WTC11 (cell line): ENCODE results near the gene PLA2G1B. TPM values are rescaled to one million over a fixed set of nuclear protein-coding genes. Genes with fewer than 3 reads are reported as not detected.

Experiments
- AFF4 ChIP-seq: sonication (generic); formaldehyde crosslinking; IDR thresholded peaks from 2 replicates; pipeline ENCODE4 v1.8.1; 2023; ENCODE audit warnings: mild to moderate bottlenecking, missing genetic modification reagents, borderline replicate concordance
- E2F1 ChIP-seq: sonication (generic); formaldehyde crosslinking; IDR thresholded peaks from 2 replicates; pipeline ENCODE4 v1.8.0; 2022; ENCODE audit warnings: mild to moderate bottlenecking, missing genetic modification reagents
- E2F4 ChIP-seq: sonication (generic); formaldehyde crosslinking; IDR thresholded peaks from 2 replicates; pipeline ENCODE4 v1.8.1; 2022; ENCODE audit warnings: low read depth, mild to moderate bottlenecking, moderate library complexity, missing genetic modification reagents, borderline replicate concordance
- FOXJ3 ChIP-seq: sonication (generic); formaldehyde crosslinking; IDR thresholded peaks from 2 replicates; pipeline ENCODE4 v1.9.0; 2021; ENCODE audit warnings: missing genetic modification reagents, mild to moderate bottlenecking, borderline replicate concordance
- MAX ChIP-seq: sonication (generic); formaldehyde crosslinking; IDR thresholded peaks from 2 replicates; pipeline ENCODE4 v1.8.0; 2022; ENCODE audit warnings: mild to moderate bottlenecking, missing genetic modification reagents
- MYBL2 ChIP-seq: sonication (generic); formaldehyde crosslinking; IDR thresholded peaks from 2 replicates; pipeline ENCODE4 v1.8.1; 2023; ENCODE audit warnings: mild to moderate bottlenecking, moderate library complexity, missing genetic modification reagents
- NFATC4 ChIP-seq: fragments of 250-450 bp; sonication (Bioruptor Pico); IDR thresholded peaks from 2 replicates; pipeline ENCODE4 v1.9.0; 2021; ENCODE audit warnings: mild to moderate bottlenecking
- NFE2L1 ChIP-seq: sonication (generic); formaldehyde crosslinking; IDR thresholded peaks from 2 replicates; pipeline ENCODE4 v1.8.1; 2023; ENCODE audit warnings: missing genetic modification reagents
- NFYB ChIP-seq: sonication (generic); formaldehyde crosslinking; conservative IDR thresholded peaks from 2 replicates; pipeline ENCODE4 v1.8.0; 2022; ENCODE audit warnings: low read depth, missing genetic modification reagents
- RORB ChIP-seq: fragments of 250-450 bp; sonication (Bioruptor Pico); IDR thresholded peaks from 2 replicates; pipeline ENCODE4 v1.9.0; 2021; ENCODE audit warnings: mild to moderate bottlenecking
- SMAD4 ChIP-seq: sonication (generic); formaldehyde crosslinking; IDR thresholded peaks from 2 replicates; pipeline ENCODE4 v1.8.0; 2022; ENCODE audit warnings: mild to moderate bottlenecking, missing genetic modification reagents
- SOX15 ChIP-seq: fragments of 250-450 bp; sonication (Bioruptor Pico); IDR thresholded peaks from 2 replicates; pipeline ENCODE4 v1.9.0; 2021; ENCODE audit warnings: mild to moderate bottlenecking
- USF2 ChIP-seq: sonication (generic); formaldehyde crosslinking; IDR thresholded peaks from 2 replicates; pipeline ENCODE4 v1.8.1; 2023; ENCODE audit warnings: mild to moderate bottlenecking, missing genetic modification reagents, moderate library complexity
- ZMAT4 ChIP-seq: fragments of 250-450 bp; sonication (Bioruptor Pico); IDR thresholded peaks from 2 replicates; pipeline ENCODE4 v1.9.0; 2021; ENCODE audit warnings: mild to moderate bottlenecking
- ZNF121 ChIP-seq: sonication (generic); formaldehyde crosslinking; IDR thresholded peaks from 2 replicates; pipeline ENCODE4 v1.8.0; 2023; ENCODE audit warnings: missing genetic modification reagents
- ZNF425 ChIP-seq: fragments of 250-450 bp; sonication (Bioruptor Pico); conservative IDR thresholded peaks from 2 replicates; pipeline ENCODE4 v1.9.0; 2021; ENCODE audit warnings: mild to moderate bottlenecking
- ZSCAN18 ChIP-seq: fragments of 250-450 bp; sonication (Bioruptor Pico); IDR thresholded peaks from 2 replicates; pipeline ENCODE4 v2.1.2; 2022; ENCODE audit warnings: mild to moderate bottlenecking, moderate library complexity
- total RNA-seq: library from RNA; stranded (reverse); gene quantifications from 3 replicates; pipeline ENCODE4 v1.2.3, GENCODE V29; 2021

The PLA2G1B gene
- total RNA-seq, 1 experiment from 2014 or later: 1.8 TPM

- TF ChIP-seq E2F1 (CRISPR knock-in tag) (no peak), USF2 (CRISPR knock-in tag) (peak; percentile 99), SOX15 (CRISPR knock-in tag) (no peak), RORB (CRISPR knock-in tag) (no peak), ZNF425 (CRISPR knock-in tag) (no peak), SMAD4 (no peak), NFE2L1 (no peak), MYBL2 (peak; percentile 39; the same call in 1 of the 2 replicates), ZSCAN18 (CRISPR knock-in tag) (no peak), ZNF121 (CRISPR knock-in tag) (no peak), E2F4 (CRISPR knock-in tag) (no peak), AFF4 (CRISPR knock-in tag) (no peak), NFATC4 (CRISPR knock-in tag) (no peak), ZMAT4 (CRISPR knock-in tag) (no peak), FOXJ3 (no peak), NFYB (CRISPR knock-in tag) (peak; percentile 70), MAX (CRISPR knock-in tag) (peak; percentile 98)
These were observed 10.1 kb downstream of the PLA2G1B start (continued) for GRCh38 chr12:120317224-120318105.
